GM23338 (cell line): ENCODE data around the gene PARVG. TPM values are rescaled to one million over a fixed set of nuclear protein-coding genes. Genes with fewer than 3 reads are reported as not detected.

ENCODE experiments used
- ATAC-seq: fragments of 200-7000 bp; cut with Tn5 transposase; 3 replicates; pipeline ENCODE4 v1.9.1; 2020
- DNase-seq: peaks from one replicate; pipeline ENCODE4 v3.0.0-alpha.2; 2015; ENCODE audit warnings: low spot score
- H2AFZ ChIP-seq: fragments of 200-600 bp; sonication (generic); 2 replicates; pipeline ENCODE4 v1.8.0; 2016; ENCODE audit warnings: antibody characterized with exemption, mild to moderate bottlenecking, moderate library complexity
- H3F3A ChIP-seq: fragments of 200-600 bp; sonication (generic); replicated peaks from 2 replicates; pipeline ENCODE4 v1.8.0; 2017; ENCODE audit warnings: antibody characterized with exemption, mixed run types, low read depth
- H3K27ac ChIP-seq: fragments of 200-600 bp; sonication (generic); 2 replicates; pipeline ENCODE4 v1.6.1; 2016; ENCODE audit warnings: low read depth
- H3K27me3 ChIP-seq: fragments of 200-600 bp; sonication (generic); 2 replicates; pipeline ENCODE4 v1.8.0; 2016; ENCODE audit warnings: mild to moderate bottlenecking, mixed run types, moderate library complexity; ENCODE audit not compliant: insufficient read depth
- H3K36me3 ChIP-seq: fragments of 200-600 bp; sonication (generic); 2 replicates; pipeline ENCODE4 v1.8.0; 2016; ENCODE audit warnings: mild to moderate bottlenecking; ENCODE audit not compliant: insufficient read depth
- H3K4me1 ChIP-seq: fragments of 200-600 bp; sonication (generic); 2 replicates; pipeline ENCODE4 v1.8.0; 2016; ENCODE audit warnings: mild to moderate bottlenecking, moderate library complexity; ENCODE audit not compliant: insufficient read depth
- H3K4me2 ChIP-seq: fragments of 200-600 bp; sonication (generic); 2 replicates; pipeline ENCODE4 v1.7.1; 2017; ENCODE audit warnings: mixed run types
- H3K4me3 ChIP-seq: fragments of 200-600 bp; sonication (generic); 2 replicates; pipeline ENCODE4 v1.6.1; 2016; ENCODE audit warnings: mixed run types
- H3K79me2 ChIP-seq: fragments of 200-600 bp; sonication (generic); replicated peaks from 2 replicates; pipeline ENCODE4 v1.8.0; 2017; ENCODE audit warnings: mild to moderate bottlenecking; ENCODE audit not compliant: insufficient read depth
- H3K9me2 ChIP-seq: fragments of 200-600 bp; sonication (generic); 2 replicates; pipeline ENCODE4 v1.8.0; 2017; ENCODE audit not compliant: insufficient read depth
- H4K20me1 ChIP-seq: fragments of 200-600 bp; sonication (generic); replicated peaks from 2 replicates; pipeline ENCODE4 v1.8.0; 2017; ENCODE audit warnings: mild to moderate bottlenecking; ENCODE audit not compliant: insufficient read depth
- H3K27ac Mint-ChIP-seq: 2 replicates; pipeline ENCODE4 v1.8.0; 2020; ENCODE audit warnings: inconsistent platforms, mild to moderate bottlenecking, moderate library complexity, mixed read lengths
- H3K27me3 Mint-ChIP-seq: 3 replicates; pipeline ENCODE4 v1.8.0; 2022; ENCODE audit warnings: low read depth, mild to moderate bottlenecking, moderate library complexity, mixed read lengths, inconsistent platforms; ENCODE audit not compliant: insufficient read depth, poor library complexity
- H3K36me3 Mint-ChIP-seq: 3 replicates; pipeline ENCODE4 v1.8.0; 2021; ENCODE audit warnings: low read depth, mild to moderate bottlenecking, inconsistent platforms, moderate library complexity, mixed read lengths
- H3K4me1 Mint-ChIP-seq: 3 replicates; pipeline ENCODE4 v1.8.0; 2020; ENCODE audit warnings: mild to moderate bottlenecking, inconsistent platforms, mixed read lengths
- H3K4me3 Mint-ChIP-seq: 3 replicates; pipeline ENCODE4 v1.8.0; 2021; ENCODE audit warnings: moderate library complexity, mild to moderate bottlenecking, inconsistent platforms, mixed read lengths
- H3K9me3 Mint-ChIP-seq: 3 replicates; pipeline ENCODE4 v1.8.0; 2020; ENCODE audit warnings: moderate library complexity, mild to moderate bottlenecking, inconsistent platforms, mixed read lengths
- CREB1 ChIP-seq: fragments of 250-450 bp; sonication (Bioruptor Pico); IDR thresholded peaks from 2 replicates; pipeline ENCODE4 v1.5.0; 2020; ENCODE audit warnings: low read depth, mild to moderate bottlenecking, moderate library complexity
- CTCF ChIP-seq, 2 experiments: fragments of 200-600 bp in 1 of 2; sonication (generic) in 1 of 2; conservative IDR thresholded peaks; 2 replicates each; pipeline versions ENCODE4 v1.5.1 to v1.6.1; 2016 to 2017; ENCODE audit warnings: antibody characterized with exemption in 2 of 2, low read depth in 2 of 2, mild to moderate bottlenecking in 2 of 2, moderate library complexity in 1 of 2
- EZH2 ChIP-seq: fragments of 200-600 bp; sonication (generic); IDR thresholded peaks from one replicate; pipeline ENCODE4 v1.8.0; 2017; ENCODE audit warnings: antibody characterized with exemption, mild to moderate bottlenecking, low read depth; ENCODE audit not compliant: unreplicated experiment
- EZH2phosphoT487 ChIP-seq: fragments of 200-600 bp; sonication (generic); IDR thresholded peaks from one replicate; pipeline ENCODE4 v1.8.1; 2018; ENCODE audit warnings: antibody characterized with exemption; ENCODE audit not compliant: unreplicated experiment
- JUNB ChIP-seq: IDR thresholded peaks from one replicate; pipeline ENCODE4 v1.6.1; 2016; ENCODE audit warnings: antibody characterized with exemption; ENCODE audit not compliant: unreplicated experiment
- NANOG ChIP-seq: IDR thresholded peaks from 2 replicates; pipeline ENCODE4 v1.6.1; 2016; ENCODE audit warnings: antibody characterized with exemption, borderline replicate concordance
- POLR2AphosphoS5 ChIP-seq: IDR thresholded peaks from 2 replicates; pipeline ENCODE4 v1.6.1; 2016; ENCODE audit warnings: antibody characterized with exemption, low read depth
- REST ChIP-seq: IDR thresholded peaks from one replicate; pipeline ENCODE4 v1.6.1; 2018; ENCODE audit warnings: antibody characterized with exemption; ENCODE audit not compliant: unreplicated experiment
- STAT1 ChIP-seq: IDR thresholded peaks from one replicate; pipeline ENCODE4 v1.6.1; 2016; ENCODE audit warnings: antibody characterized with exemption; ENCODE audit not compliant: unreplicated experiment
- ZNF114 ChIP-seq: fragments of 250-450 bp; sonication (Bioruptor Pico); IDR thresholded peaks from 2 replicates; pipeline ENCODE4 v1.5.0; 2020; ENCODE audit warnings: mild to moderate bottlenecking, moderate library complexity
- ZNF331 ChIP-seq: fragments of 250-450 bp; sonication (Bioruptor Pico); IDR thresholded peaks from 2 replicates; pipeline ENCODE4 v1.5.0; 2020; ENCODE audit warnings: low read depth, mild to moderate bottlenecking, moderate library complexity
- ZNF462 ChIP-seq: fragments of 250-450 bp; sonication (Bioruptor Pico); IDR thresholded peaks from 2 replicates; pipeline ENCODE4 v1.5.0; 2020; ENCODE audit warnings: mild to moderate bottlenecking, moderate library complexity
- polyA plus RNA-seq: library from polyadenylated mRNA; unstranded; fragments of >200 nt; fragmentation: Nextera tagmentation; extraction: Ambion mirVana; gene quantifications from 2 replicates; pipeline ENCODE4 v1.2.1, GENCODE V29; 2016
- total RNA-seq: library from RNA; depleted of rRNA; stranded (reverse); fragments of >200 nt; shearing (Covaris generic); gene quantifications from 2 replicates; pipeline ENCODE4 v1.2.3, GENCODE V29; 2014
- TF ChIP-seq, protein P1 (sequence below): IDR thresholded peaks from 2 replicates; pipeline ENCODE4 v1.6.1; 2016; ENCODE audit warnings: antibody characterized with exemption

PARVG gene
- total and polyA plus RNA-seq, 2 experiments from 2014 or later, result 0.14 to 0.31 TPM

- H3K4me2 ChIP-seq, result no peak overlapping the region
- no peak overlapping the region for H3K27ac ChIP-seq
- no peak overlapping the region for H2AFZ ChIP-seq
- H3K27ac Mint-ChIP-seq, result no peak overlapping the region
- TF ChIP-seq, protein P1, sequence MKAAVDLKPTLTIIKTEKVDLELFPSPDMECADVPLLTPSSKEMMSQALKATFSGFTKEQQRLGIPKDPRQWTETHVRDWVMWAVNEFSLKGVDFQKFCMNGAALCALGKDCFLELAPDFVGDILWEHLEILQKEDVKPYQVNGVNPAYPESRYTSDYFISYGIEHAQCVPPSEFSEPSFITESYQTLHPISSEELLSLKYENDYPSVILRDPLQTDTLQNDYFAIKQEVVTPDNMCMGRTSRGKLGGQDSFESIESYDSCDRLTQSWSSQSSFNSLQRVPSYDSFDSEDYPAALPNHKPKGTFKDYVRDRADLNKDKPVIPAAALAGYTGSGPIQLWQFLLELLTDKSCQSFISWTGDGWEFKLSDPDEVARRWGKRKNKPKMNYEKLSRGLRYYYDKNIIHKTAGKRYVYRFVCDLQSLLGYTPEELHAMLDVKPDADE, result no peak
- TF ChIP-seq POLR2AphosphoS5 (no peak), CTCF (conservative IDR thresholded peaks at IDR 0.05; ENCODE audit: low read depth in 2 of 2) (no peak), ZNF331 (CRISPR knock-in tag) (no peak), STAT1 (no peak), EZH2 (no peak), REST (no peak), CREB1 (CRISPR knock-in tag) (no peak), ZNF114 (CRISPR knock-in tag) (no peak), NANOG (no peak), JUNB (no peak), ZNF462 (CRISPR knock-in tag) (no peak), EZH2phosphoT487 (no peak)
- no peaks in the 10 kb centered on the region for H3K79me2 ChIP-seq
- DNase-seq (no peak), ATAC-seq (no peak)
- H3K4me3 Mint-ChIP-seq, result no peak overlapping the region
- no peaks in the 10 kb centered on the region for H3K36me3 ChIP-seq
- no peaks in the 10 kb centered on the region for H3F3A ChIP-seq
- peaks cover 6% of the 10 kb centered on the region for H3K27me3 Mint-ChIP-seq
- no peaks in the 10 kb centered on the region for H3K9me3 Mint-ChIP-seq
- no peaks in the 10 kb centered on the region for H3K9me2 ChIP-seq
- peaks cover 4% of the 10 kb centered on the region for H3K4me1 ChIP-seq
- H3K4me1 Mint-ChIP-seq, result peaks cover 30% of the 10 kb centered on the region
- no peak overlapping the region for H3K4me3 ChIP-seq
- no peaks in the 10 kb centered on the region for H4K20me1 ChIP-seq
- peaks cover 2% of the 10 kb centered on the region; the same call in 2 of the 3 replicates for H3K36me3 Mint-ChIP-seq
- H3K27me3 ChIP-seq, result no peaks in the 10 kb centered on the region
Observed at GRCh38 chr22:44163536-44163935, 17.2 kb upstream of the PARVG start.
